HG03460 (cell line): ENCODE data around the gene KCTD5.
"Not testable (repeated sequence)": the region's sequence is repeated elsewhere in the genome, so short reads cannot be mapped to it uniquely, and the experiment has no call there.

Experiments
- ATAC-seq: cut with Tn5 transposase; IDR thresholded peaks from one replicate; pipeline ENCODE4 v1.9.1; 2021; ENCODE audit not compliant: unreplicated experiment

The KCTD5 gene

GRCh38 chr16:2682209-2683021 is at the start of gene KCTD5:
Gene KCTD5 (plus strand): TSS chr16:2682523. CDS start chr16:2682549, 26 bp downstream.
- peak; percentile 56 for ATAC-seq

GRCh38 chr16:2639071-2639721 is 43.1 kb upstream of the KCTD5 start:
- ATAC-seq, result not testable (repeated sequence)

GRCh38 chr16:2639722-2640072 is 42.6 kb upstream of the KCTD5 start:
- not testable (repeated sequence) for ATAC-seq

- not testable (repeated sequence) for ATAC-seq
These were observed 39.8 kb upstream of the KCTD5 start for GRCh38 chr16:2642561-2642960.

GRCh38 chr16:2644754-2645453 is 37.4 kb upstream of the KCTD5 start:
- ATAC-seq, result not testable (repeated sequence)

GRCh38 chr16:2651268-2651871 is 31.0 kb upstream of the KCTD5 start:
- ATAC-seq, result not testable (repeated sequence)

GRCh38 chr16:2653915-2654314 is 28.4 kb upstream of the KCTD5 start:
- not testable (repeated sequence) for ATAC-seq

GRCh38 chr16:2654949-2655348 is 27.4 kb upstream of the KCTD5 start:
- not testable (repeated sequence) for ATAC-seq

- no peak for ATAC-seq
These were observed 25.3 kb upstream of the KCTD5 start for GRCh38 chr16:2656985-2657384.

GRCh38 chr16:2657803-2658202 is 24.5 kb upstream of the KCTD5 start:
- not testable (repeated sequence) for ATAC-seq

- ATAC-seq, result not testable (repeated sequence)
These were observed 22.8 kb upstream of the KCTD5 start for GRCh38 chr16:2659560-2659959.

GRCh38 chr16:2660014-2660662 is 22.2 kb upstream of the KCTD5 start:
- not testable (repeated sequence) for ATAC-seq

GRCh38 chr16:2660755-2661373 is 21.5 kb upstream of the KCTD5 start:
- not testable (repeated sequence) for ATAC-seq

GRCh38 chr16:2663553-2664546 is 18.5 kb upstream of the KCTD5 start:
- no peak for ATAC-seq

- ATAC-seq, result no peak
These were observed 17.7 kb upstream of the KCTD5 start for GRCh38 chr16:2664574-2664982.

GRCh38 chr16:2666671-2667070 is 15.7 kb upstream of the KCTD5 start:
- ATAC-seq, result not testable (repeated sequence)

- not testable (repeated sequence) for ATAC-seq
These were observed 12.7 kb upstream of the KCTD5 start for GRCh38 chr16:2669587-2669986.

- not testable (repeated sequence) for ATAC-seq
These were observed 12.3 kb upstream of the KCTD5 start for GRCh38 chr16:2670017-2670416.

- not testable (repeated sequence) for ATAC-seq
These were observed 11.1 kb upstream of the KCTD5 start for GRCh38 chr16:2671193-2671592.
